Measurements from ENCODE around the gene PIK3C3. TPM values are rescaled to one million over a fixed set of nuclear protein-coding genes. Genes with fewer than 3 reads are reported as not detected.
"Not testable (repeated sequence)": the region's sequence is repeated elsewhere in the genome, so short reads cannot be mapped to it uniquely, and the experiment has no call there.

Gene PIK3C3
- total RNA-seq, 1 donor from 2014 or later: 23.2 TPM

- DNase-seq (ENCODE audit: low read depth in 2 of 2): no peak
These were observed 114.0 kb downstream of the PIK3C3 start for GRCh38 chr18:42069036-42069435.

GRCh38 chr18:42072407-42072806 lies 117.4 kb downstream of the PIK3C3 start:
- DNase-seq (ENCODE audit: low read depth in 2 of 2): no peak

DNA sequence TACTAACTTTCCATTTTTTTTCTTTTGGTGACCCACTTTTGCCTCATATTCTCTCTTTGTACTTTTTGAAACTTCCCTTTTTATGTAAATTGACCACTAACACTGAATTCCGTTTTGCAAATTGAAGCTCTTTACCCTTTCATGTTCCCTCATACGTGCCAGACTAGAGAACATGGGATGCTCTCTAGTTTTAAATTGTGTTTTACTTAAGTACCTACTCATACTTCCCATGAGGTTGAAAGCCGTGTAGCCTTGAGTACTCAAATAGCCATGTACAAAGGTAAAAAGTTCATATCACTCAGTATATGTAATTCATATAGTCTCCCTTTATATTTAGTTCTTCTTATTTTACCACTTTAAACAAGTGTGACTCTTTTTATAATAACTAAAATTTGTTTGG lies 119.7 kb downstream of the PIK3C3 start:
- no peak for DNase-seq (ENCODE audit: low read depth in 2 of 2)

- DNase-seq (ENCODE audit: low read depth in 2 of 2): no peak
These were observed 123.7 kb downstream of the PIK3C3 start for GRCh38 chr18:42078711-42079110.

GRCh38 chr18:42080340-42080739 lies 125.3 kb downstream of the PIK3C3 start:
- DNase-seq (ENCODE audit: low read depth in 2 of 2): no peak

GRCh38 chr18:42082415-42083234 lies 127.6 kb downstream of the PIK3C3 start:
- no peak for DNase-seq (ENCODE audit: low read depth in 2 of 2)

GRCh38 chr18:42086288-42086687 lies 131.3 kb downstream of the PIK3C3 start:
- peak in 1 of 2 donors; percentile 21 for DNase-seq (ENCODE audit: low read depth in 2 of 2)

GRCh38 chr18:42087235-42087634 lies 132.2 kb downstream of the PIK3C3 start:
- no peak for DNase-seq (ENCODE audit: low read depth in 2 of 2)

DNA sequence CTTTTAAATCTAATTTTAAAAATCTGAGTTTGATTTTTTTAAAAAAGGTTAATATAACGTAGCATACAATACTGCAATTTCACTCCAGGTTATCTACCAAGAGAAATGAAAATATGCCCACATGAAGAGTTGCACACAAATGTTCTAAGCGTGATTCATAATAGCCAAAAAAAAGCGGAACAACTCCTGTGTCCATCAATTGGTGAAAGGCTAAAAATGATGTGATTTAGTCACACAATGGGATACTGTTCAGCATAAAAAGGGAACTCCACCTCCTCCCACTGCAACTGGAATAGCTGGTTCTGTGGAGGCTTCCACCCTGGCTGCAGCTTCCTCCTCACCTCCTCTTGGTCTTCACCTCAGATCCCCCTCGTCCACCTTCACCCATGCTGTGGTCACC lies 132.8 kb downstream of the PIK3C3 start:
- no peak for DNase-seq (ENCODE audit: low read depth in 2 of 2)

DNA sequence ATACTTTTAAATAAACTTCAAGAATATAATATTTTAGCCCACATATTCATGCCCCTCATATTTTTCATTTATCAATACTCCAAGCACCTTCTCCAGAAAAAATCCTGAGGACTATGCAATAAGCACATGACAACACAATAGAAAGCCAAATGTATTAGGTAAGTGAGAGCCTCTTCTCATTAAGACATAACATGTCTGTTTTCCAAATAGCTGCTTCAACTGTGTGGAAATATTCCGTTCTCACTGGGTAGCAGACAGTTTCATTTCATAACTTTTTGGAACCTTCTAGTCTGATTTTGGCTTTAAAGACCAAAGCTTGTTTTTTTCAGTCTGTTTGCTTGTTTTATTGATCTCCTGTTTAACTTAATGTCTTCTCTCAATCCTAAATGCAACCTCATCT lies 137.8 kb downstream of the PIK3C3 start:
- DNase-seq (ENCODE audit: low read depth in 2 of 2): no peak

DNA sequence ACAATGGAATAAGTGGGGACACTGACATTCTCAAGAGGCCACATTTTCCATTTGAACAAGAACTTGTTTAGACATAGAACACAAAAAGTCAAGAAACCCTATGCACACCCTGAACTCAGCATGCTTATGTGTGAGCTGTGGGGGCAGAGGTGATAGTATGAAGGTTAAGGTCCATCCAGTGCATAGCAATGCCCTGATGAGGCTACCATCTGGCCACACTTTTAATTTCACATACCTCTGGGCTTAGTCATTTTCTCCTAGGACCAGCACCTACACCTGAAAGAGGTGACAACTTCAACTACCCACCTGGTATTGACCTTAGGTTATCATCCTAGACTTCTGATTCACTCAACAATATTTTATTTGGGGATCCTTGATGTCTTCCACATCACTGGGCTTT lies 139.8 kb downstream of the PIK3C3 start:
- DNase-seq (ENCODE audit: low read depth in 2 of 2): no peak

- no peak for DNase-seq (ENCODE audit: low read depth in 2 of 2)
These were observed 140.8 kb downstream of the PIK3C3 start for GRCh38 chr18:42095732-42096377.

GRCh38 chr18:42100248-42100647 lies 145.2 kb downstream of the PIK3C3 start:
- no peak for DNase-seq (ENCODE audit: low read depth in 2 of 2)

GRCh38 chr18:42100911-42101310 lies 145.9 kb downstream of the PIK3C3 start:
- DNase-seq (ENCODE audit: low read depth in 2 of 2): no peak

DNA sequence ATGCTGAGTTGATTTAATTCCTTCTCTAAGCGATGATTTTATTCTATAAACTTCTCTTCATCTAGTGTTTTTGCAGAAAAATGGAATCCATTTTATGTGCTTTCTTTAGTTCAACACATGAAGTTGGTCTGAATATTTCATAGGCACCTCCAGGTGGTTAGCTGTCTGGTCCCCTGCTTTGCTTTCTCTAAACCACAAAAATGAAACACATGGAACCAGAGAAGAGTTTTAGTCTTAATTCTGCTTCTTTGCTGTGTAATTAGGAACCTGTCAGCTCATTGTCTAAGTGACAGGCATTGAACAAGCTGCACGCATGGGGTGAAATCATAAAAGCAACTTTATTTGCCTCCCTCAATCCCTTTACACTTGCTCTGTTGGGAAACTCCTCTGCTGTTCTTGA lies 150.4 kb downstream of the PIK3C3 start:
- no peak for DNase-seq (ENCODE audit: low read depth in 2 of 2)

DNA sequence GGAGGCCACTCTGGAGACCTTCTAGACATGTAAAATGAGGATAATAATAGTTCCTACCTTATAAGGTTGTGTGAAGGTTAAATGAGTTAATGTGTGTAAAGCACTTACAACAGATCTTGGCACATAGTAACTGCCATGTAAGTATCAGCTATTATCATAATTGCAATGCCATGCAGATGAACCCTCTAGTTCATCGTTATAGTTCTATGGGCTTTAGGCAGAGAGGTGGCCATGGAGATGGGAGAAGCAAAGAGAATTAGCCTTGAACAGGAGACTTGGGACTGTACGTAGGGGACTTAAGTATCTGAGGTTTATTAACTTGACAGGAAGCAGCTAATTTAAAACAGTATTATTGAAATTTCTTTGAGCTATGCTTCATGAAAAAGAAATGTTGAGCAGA lies 151.8 kb downstream of the PIK3C3 start:
- no peak for DNase-seq (ENCODE audit: low read depth in 2 of 2)

GRCh38 chr18:42107287-42107686 lies 152.3 kb downstream of the PIK3C3 start:
- DNase-seq (ENCODE audit: low read depth in 2 of 2): no peak

DNA sequence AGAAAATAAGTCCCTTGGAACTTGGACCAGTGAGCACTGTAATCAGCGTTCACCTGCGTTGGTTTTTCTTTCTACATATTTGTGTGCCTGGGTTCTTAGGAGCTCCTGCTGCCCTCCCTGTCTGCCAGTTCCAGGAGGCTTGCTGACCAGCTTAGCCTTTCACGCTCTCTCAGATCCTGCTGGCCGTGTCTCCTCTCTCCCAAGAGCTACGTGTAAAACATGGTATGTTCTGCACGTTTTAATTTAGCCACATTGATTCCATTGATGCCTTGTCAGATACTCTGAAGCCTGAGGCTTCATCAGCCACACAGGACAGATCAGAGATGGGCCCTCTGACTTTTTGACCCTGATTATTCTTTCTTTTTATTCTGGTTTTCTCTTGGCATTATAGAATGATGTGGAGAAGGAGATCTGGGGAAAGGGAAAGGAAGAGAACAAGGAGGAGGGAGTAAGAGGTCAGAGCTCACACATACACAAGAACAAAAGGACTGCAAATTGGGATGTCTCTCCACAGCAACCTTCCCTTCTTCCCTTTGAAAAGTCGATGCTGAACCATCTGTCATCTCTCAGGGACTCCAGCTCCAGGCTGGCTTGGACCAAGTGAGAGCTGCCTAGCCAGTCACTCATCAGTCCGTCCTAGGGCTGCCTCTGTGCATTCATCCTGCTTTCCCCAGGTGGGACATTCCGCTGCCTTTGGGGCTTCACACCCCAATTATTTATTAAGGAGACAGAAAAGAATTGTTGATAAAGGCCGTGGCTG lies 152.8 kb downstream of the PIK3C3 start:
- no peak for DNase-seq (ENCODE audit: low read depth in 2 of 2)

- DNase-seq (ENCODE audit: low read depth in 2 of 2): not testable (repeated sequence)
These were observed 157.1 kb downstream of the PIK3C3 start for GRCh38 chr18:42112147-42112546.

GRCh38 chr18:42112657-42113420 lies 157.8 kb downstream of the PIK3C3 start:
- no peak for DNase-seq (ENCODE audit: low read depth in 2 of 2)

- DNase-seq (ENCODE audit: low read depth in 2 of 2): no peak
These were observed 158.6 kb downstream of the PIK3C3 start for GRCh38 chr18:42113529-42114191.

Data from dermis microvascular lymphatic vessel endothelial cell (primary cell).